Gastrocnemius medialis (tissue), 4 donors: Measurements from ENCODE around the gene PARD3.

ENCODE experiments used
- CTCF ChIP-seq, 5 experiments: fragments of 450-650 bp in 3 of 5; fragments of 200-600 bp in 2 of 5; sonication (generic) in 2 of 5; IDR thresholded peaks in 4 of 5; conservative IDR thresholded peaks in 1 of 5; 1 replicate in 4 of 5; 2 replicates in 1 of 5; pipeline ENCODE4 v1.5.1; 2016 to 2019; ENCODE audit warnings: antibody characterized with exemption in 5 of 5, mild to moderate bottlenecking in 3 of 5, moderate library complexity in 3 of 5
- POLR2A ChIP-seq, 2 donors: fragments of 450-650 bp; IDR thresholded peaks; one replicate each; pipeline ENCODE4 v1.6.1; 2017; ENCODE audit warnings: antibody characterized with exemption in 2 of 2, mild to moderate bottlenecking in 2 of 2, moderate library complexity in 2 of 2

GRCh38 chr10:34486008-34486407, 329.1 kb downstream of the PARD3 start:
- no peak for TF ChIP-seq CTCF (IDR thresholded peaks at IDR 0.05 in 4 of 5, conservative IDR thresholded peaks at IDR 0.05 in 1 of 5)
- no peak for TF ChIP-seq POLR2A (IDR thresholded peaks at IDR 0.05)
